ENCODE data around the gene NFIB. TPM values are rescaled to one million over a fixed set of nuclear protein-coding genes. Genes with fewer than 3 reads are reported as not detected.

NFIB gene
- total RNA-seq, 1 experiment from 2014 or later: 3.6 TPM

- no peak overlapping the region for H3K9ac ChIP-seq (ENCODE audit: low read length)
- no peaks in the 10 kb centered on the region for H3K27me3 ChIP-seq (ENCODE audit: low read length)
- H3K36me3 ChIP-seq (ENCODE audit: insufficient read depth, low read length): no peaks in the 10 kb centered on the region
- H3K79me2 ChIP-seq (ENCODE audit: low read length): no peaks in the 10 kb centered on the region
- H4K20me1 ChIP-seq (ENCODE audit: insufficient read depth, low read depth, low read length): no peaks in the 10 kb centered on the region
- H3K4me2 ChIP-seq (ENCODE audit: low read depth, low read length, poor library complexity, severe bottlenecking): no peak overlapping the region
- no peaks in the 10 kb centered on the region for H3K9me3 ChIP-seq (ENCODE audit: low read length)
- H3K27ac ChIP-seq (ENCODE audit: low read length): no peak overlapping the region
- H3K4me3 ChIP-seq (ENCODE audit: low read length): no peak overlapping the region
- no peak for DNase-seq
- H2AFZ ChIP-seq (ENCODE audit: low read length): no peak overlapping the region
- H3K9me2 ChIP-seq (replicated peaks; ENCODE audit: insufficient read depth, low read length): no peaks in the 10 kb centered on the region
- H3K4me1 ChIP-seq (ENCODE audit: low read length): peaks cover 8% of the 10 kb centered on the region
Measured at GRCh38 chr9:14309403-14309802, 4.5 kb downstream of the NFIB start.

GRCh38 chr9:14308853-14309145 is 5.1 kb downstream of the NFIB start:
- no peaks in the 10 kb centered on the region for H3K9me2 ChIP-seq (replicated peaks; ENCODE audit: insufficient read depth, low read length)
- no peaks in the 10 kb centered on the region for H3K79me2 ChIP-seq (ENCODE audit: low read length)
- H3K27ac ChIP-seq (ENCODE audit: low read length): no peak overlapping the region
- no peaks in the 10 kb centered on the region for H4K20me1 ChIP-seq (ENCODE audit: insufficient read depth, low read depth, low read length)
- no peaks in the 10 kb centered on the region for H3K27me3 ChIP-seq (ENCODE audit: low read length)
- H3K9ac ChIP-seq (ENCODE audit: low read length): no peak overlapping the region
- H3K36me3 ChIP-seq (ENCODE audit: insufficient read depth, low read length): no peaks in the 10 kb centered on the region
- H3K9me3 ChIP-seq (ENCODE audit: low read length): no peaks in the 10 kb centered on the region
- H3K4me1 ChIP-seq (ENCODE audit: low read length): peaks cover 8% of the 10 kb centered on the region
- no peak overlapping the region for H2AFZ ChIP-seq (ENCODE audit: low read length)
- H3K4me3 ChIP-seq (ENCODE audit: low read length): no peak overlapping the region
- no peak for DNase-seq
- no peak overlapping the region for H3K4me2 ChIP-seq (ENCODE audit: low read depth, low read length, poor library complexity, severe bottlenecking)

GRCh38 chr9:14307989-14308852 is 5.7 kb downstream of the NFIB start:
- Histone ChIP-seq H3K4me3 (ENCODE audit: low read length) (no peak overlapping the region), H3K27ac (ENCODE audit: low read length) (no peak overlapping the region), H3K79me2 (ENCODE audit: low read length) (no peaks in the 10 kb centered on the region), H3K9me2 (replicated peaks; ENCODE audit: insufficient read depth, low read length) (no peaks in the 10 kb centered on the region), H2AFZ (ENCODE audit: low read length) (no peak overlapping the region), H3K4me1 (ENCODE audit: low read length) (peaks cover 8% of the 10 kb centered on the region), H3K36me3 (ENCODE audit: insufficient read depth, low read length) (no peaks in the 10 kb centered on the region), H3K4me2 (ENCODE audit: low read depth, low read length, poor library complexity, severe bottlenecking) (no peak overlapping the region), H3K9ac (ENCODE audit: low read length) (no peak overlapping the region), H3K27me3 (ENCODE audit: low read length) (no peaks in the 10 kb centered on the region), H3K9me3 (ENCODE audit: low read length) (no peaks in the 10 kb centered on the region), H4K20me1 (ENCODE audit: insufficient read depth, low read depth, low read length) (no peaks in the 10 kb centered on the region)
- no peak for DNase-seq

GRCh38 chr9:14306672-14307660 is 7.0 kb downstream of the NFIB start:
- no peaks in the 10 kb centered on the region for H4K20me1 ChIP-seq (ENCODE audit: insufficient read depth, low read depth, low read length)
- no peak overlapping the region for H2AFZ ChIP-seq (ENCODE audit: low read length)
- peaks cover 8% of the 10 kb centered on the region for H3K4me1 ChIP-seq (ENCODE audit: low read length)
- DNase-seq: no peak
- no peak overlapping the region for H3K27ac ChIP-seq (ENCODE audit: low read length)
- no peaks in the 10 kb centered on the region for H3K9me2 ChIP-seq (replicated peaks; ENCODE audit: insufficient read depth, low read length)
- no peaks in the 10 kb centered on the region for H3K27me3 ChIP-seq (ENCODE audit: low read length)
- no peak overlapping the region for H3K4me2 ChIP-seq (ENCODE audit: low read depth, low read length, poor library complexity, severe bottlenecking)
- H3K4me3 ChIP-seq (ENCODE audit: low read length): no peak overlapping the region
- H3K9ac ChIP-seq (ENCODE audit: low read length): no peak overlapping the region
- no peaks in the 10 kb centered on the region for H3K36me3 ChIP-seq (ENCODE audit: insufficient read depth, low read length)
- H3K9me3 ChIP-seq (ENCODE audit: low read length): no peaks in the 10 kb centered on the region
- H3K79me2 ChIP-seq (ENCODE audit: low read length): no peaks in the 10 kb centered on the region

- Histone ChIP-seq H4K20me1 (ENCODE audit: insufficient read depth, low read depth, low read length) (no peaks in the 10 kb centered on the region), H3K4me2 (ENCODE audit: low read depth, low read length, poor library complexity, severe bottlenecking) (no peak overlapping the region), H3K4me1 (ENCODE audit: low read length) (peaks cover 8% of the 10 kb centered on the region), H3K27ac (ENCODE audit: low read length) (no peak overlapping the region), H3K9me3 (ENCODE audit: low read length) (no peaks in the 10 kb centered on the region), H3K9ac (ENCODE audit: low read length) (no peak overlapping the region), H3K36me3 (ENCODE audit: insufficient read depth, low read length) (no peaks in the 10 kb centered on the region), H3K79me2 (ENCODE audit: low read length) (no peaks in the 10 kb centered on the region), H3K27me3 (ENCODE audit: low read length) (no peaks in the 10 kb centered on the region), H2AFZ (ENCODE audit: low read length) (no peak overlapping the region), H3K9me2 (replicated peaks; ENCODE audit: insufficient read depth, low read length) (no peaks in the 10 kb centered on the region), H3K4me3 (ENCODE audit: low read length) (no peak overlapping the region)
- DNase-seq: no peak
Measured at GRCh38 chr9:14306188-14306587, 7.8 kb downstream of the NFIB start.

- Histone ChIP-seq H3K9me2 (replicated peaks; ENCODE audit: insufficient read depth, low read length) (no peaks in the 10 kb centered on the region), H3K4me2 (ENCODE audit: low read depth, low read length, poor library complexity, severe bottlenecking) (no peak overlapping the region)
- no peak for DNase-seq
Measured at GRCh38 chr9:14304259-14304658, 9.7 kb downstream of the NFIB start.

GRCh38 chr9:14303521-14303920 is 10.4 kb downstream of the NFIB start:
- no peak overlapping the region for H3K9ac ChIP-seq (ENCODE audit: low read length)
- H3K36me3 ChIP-seq (ENCODE audit: insufficient read depth, low read length): no peaks in the 10 kb centered on the region
- H4K20me1 ChIP-seq (ENCODE audit: insufficient read depth, low read depth, low read length): no peaks in the 10 kb centered on the region
- H3K27me3 ChIP-seq (ENCODE audit: low read length): no peaks in the 10 kb centered on the region
- no peak overlapping the region for H3K27ac ChIP-seq (ENCODE audit: low read length)
- H3K9me3 ChIP-seq (ENCODE audit: low read length): no peaks in the 10 kb centered on the region
- no peak overlapping the region for H3K4me3 ChIP-seq (ENCODE audit: low read length)
- no peaks in the 10 kb centered on the region for H3K79me2 ChIP-seq (ENCODE audit: low read length)
- no peak overlapping the region for H3K4me2 ChIP-seq (ENCODE audit: low read depth, low read length, poor library complexity, severe bottlenecking)
- H2AFZ ChIP-seq (ENCODE audit: low read length): no peak overlapping the region
- H3K4me1 ChIP-seq (ENCODE audit: low read length): no peaks in the 10 kb centered on the region
- no peaks in the 10 kb centered on the region for H3K9me2 ChIP-seq (replicated peaks; ENCODE audit: insufficient read depth, low read length)
- DNase-seq: no peak

More at GRCh38 chr9:14304259-14304658, 9.7 kb downstream of the NFIB start:
- no peak overlapping the region for H3K27ac ChIP-seq (ENCODE audit: low read length)
- H3K27me3 ChIP-seq (ENCODE audit: low read length): no peaks in the 10 kb centered on the region
- no peak overlapping the region for H3K9ac ChIP-seq (ENCODE audit: low read length)
- H3K9me3 ChIP-seq (ENCODE audit: low read length): no peaks in the 10 kb centered on the region
- no peaks in the 10 kb centered on the region for H3K79me2 ChIP-seq (ENCODE audit: low read length)
- no peak overlapping the region for H2AFZ ChIP-seq (ENCODE audit: low read length)
- no peaks in the 10 kb centered on the region for H3K4me1 ChIP-seq (ENCODE audit: low read length)
- H3K36me3 ChIP-seq (ENCODE audit: insufficient read depth, low read length): no peaks in the 10 kb centered on the region
- H3K4me3 ChIP-seq (ENCODE audit: low read length): no peak overlapping the region
- H4K20me1 ChIP-seq (ENCODE audit: insufficient read depth, low read depth, low read length): no peaks in the 10 kb centered on the region

GRCh38 chr9:14303100-14303499 is 10.8 kb downstream of the NFIB start:
- DNase-seq: no peak

More at GRCh38 chr9:14303100-14303499, 10.8 kb downstream of the NFIB start:
- no peaks in the 10 kb centered on the region for H3K9me2 ChIP-seq (replicated peaks; ENCODE audit: insufficient read depth, low read length)
- no peak overlapping the region for H3K4me2 ChIP-seq (ENCODE audit: low read depth, low read length, poor library complexity, severe bottlenecking)
- H3K4me3 ChIP-seq (ENCODE audit: low read length): no peak overlapping the region
- no peaks in the 10 kb centered on the region for H3K27me3 ChIP-seq (ENCODE audit: low read length)
- no peak overlapping the region for H3K27ac ChIP-seq (ENCODE audit: low read length)
- no peak overlapping the region for H2AFZ ChIP-seq (ENCODE audit: low read length)
- H3K9me3 ChIP-seq (ENCODE audit: low read length): no peaks in the 10 kb centered on the region
- no peak overlapping the region for H3K9ac ChIP-seq (ENCODE audit: low read length)
- H3K36me3 ChIP-seq (ENCODE audit: insufficient read depth, low read length): no peaks in the 10 kb centered on the region
- H4K20me1 ChIP-seq (ENCODE audit: insufficient read depth, low read depth, low read length): no peaks in the 10 kb centered on the region
- no peaks in the 10 kb centered on the region for H3K4me1 ChIP-seq (ENCODE audit: low read length)
- H3K79me2 ChIP-seq (ENCODE audit: low read length): no peaks in the 10 kb centered on the region
